Stimulated activated CD4-positive, alpha-beta T cell treated with anti-CD3 and anti-CD28 coated beads, TNF-alpha, amount 100 ng/mL, for 1 hour (primary cell): ENCODE data around the gene SDHAF4.
"Not testable (repeated sequence)": the region's sequence is repeated elsewhere in the genome, so short reads cannot be mapped to it uniquely, and the experiment has no call there.

Source experiments
- DNase-seq, 3 donors: peaks; one replicate each; pipeline ENCODE4 v3.0.0-alpha.2; 2020; ENCODE audit warnings: low read depth in 3 of 3, low spot score in 1 of 3

SDHAF4 gene

DNA sequence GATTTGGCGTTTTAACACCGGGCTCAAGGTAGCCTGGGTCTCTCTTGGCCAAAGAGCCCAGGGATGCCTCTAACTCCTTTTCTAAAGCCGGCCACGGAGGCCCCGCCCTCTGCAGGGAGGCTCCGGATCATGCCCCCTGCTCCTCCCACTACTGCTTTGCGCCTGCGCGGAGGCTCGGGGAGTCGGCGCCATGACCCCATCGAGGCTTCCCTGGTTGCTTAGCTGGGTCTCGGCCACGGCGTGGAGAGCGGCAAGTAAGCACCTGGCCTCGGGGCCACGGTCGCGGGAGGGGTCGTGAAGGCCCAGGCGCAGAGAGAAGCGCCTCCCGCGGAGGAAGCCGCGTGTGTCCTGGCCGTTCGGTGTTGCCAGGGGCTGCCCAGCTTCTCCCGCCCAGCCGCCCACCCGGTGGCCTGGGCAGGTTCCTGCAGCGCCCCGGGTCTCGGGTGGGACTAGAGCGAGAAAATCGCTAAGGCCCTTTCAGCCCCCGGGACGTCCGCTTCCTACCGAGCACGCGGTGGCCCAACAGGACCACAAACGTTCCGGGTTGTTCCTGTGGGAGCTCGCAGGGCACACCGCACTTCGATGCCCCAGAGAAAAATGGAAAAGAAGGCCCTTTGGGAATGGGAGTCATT, at the start of gene SDHAF4:
SDHAF4 (plus strand) TSS at position 180 of the 632 bp plus-strand sequence; CDS start at position 191, 11 bp downstream.
- DNase-seq: peak; percentile 86 to 92 (median 86)

DNA sequence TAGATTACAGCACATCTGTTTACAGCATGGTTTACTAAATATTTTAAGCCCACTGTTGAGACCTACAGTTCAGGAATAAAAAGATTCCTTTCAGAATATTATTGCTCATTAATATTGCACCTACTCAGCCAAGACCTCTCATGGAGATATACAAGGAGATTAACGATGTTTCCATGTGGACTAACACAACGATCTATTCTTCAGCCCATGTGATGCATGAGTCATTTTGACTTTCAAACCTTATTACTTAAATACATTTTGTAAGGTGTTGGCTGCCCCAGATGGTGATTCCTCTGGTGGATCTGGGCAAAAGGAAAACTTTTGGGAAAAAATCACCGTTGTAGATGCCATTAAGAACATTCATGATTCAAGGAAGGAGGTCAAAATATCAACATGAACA, 48.0 kb upstream of the SDHAF4 start:
- DNase-seq: no peak

DNA sequence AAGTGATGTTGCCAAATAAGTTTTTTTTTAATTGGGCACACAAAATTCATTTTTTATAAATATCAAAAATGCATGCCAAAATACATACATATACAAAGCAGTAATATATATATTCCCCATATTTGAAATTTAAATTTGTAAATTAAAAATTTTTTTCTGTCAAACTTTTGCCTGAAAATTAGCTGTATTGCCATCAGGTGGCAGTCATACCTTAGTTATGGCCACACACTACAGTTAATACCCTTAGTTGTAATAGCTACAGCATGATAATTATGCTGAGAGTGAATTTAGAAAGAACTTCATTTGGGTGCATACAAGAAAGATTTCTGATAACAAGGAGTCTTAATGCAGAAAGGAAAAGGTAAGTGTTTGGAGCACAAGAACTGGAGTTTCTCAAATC, 46.2 kb upstream of the SDHAF4 start:
- DNase-seq: no peak

DNA sequence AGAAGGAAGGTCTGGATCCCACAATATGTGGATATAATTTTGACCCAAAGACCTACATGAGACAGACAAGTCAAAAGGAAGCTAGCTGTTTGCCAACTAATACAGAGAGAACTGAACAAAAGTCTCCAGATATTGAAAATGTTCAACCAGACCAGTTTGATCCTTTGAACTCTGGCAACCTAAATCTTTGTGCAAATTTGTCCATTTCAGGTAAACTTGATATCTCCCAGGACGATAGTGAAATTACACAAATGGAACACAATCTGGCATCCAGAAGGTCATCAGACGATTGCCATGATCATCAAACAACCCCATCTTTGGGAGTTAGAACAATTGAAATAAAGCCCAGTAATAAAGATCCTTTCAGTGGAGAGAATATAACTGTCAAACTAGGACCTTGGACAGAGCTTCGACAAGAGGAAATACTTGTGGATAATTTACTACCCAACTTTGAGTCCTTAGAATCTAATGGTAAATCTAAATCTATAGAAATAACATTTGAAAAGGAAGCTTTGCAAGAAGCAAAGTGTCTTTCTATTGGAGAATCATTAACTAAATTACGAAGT, 41.9 kb upstream of the SDHAF4 start:
- DNase-seq: no peak

DNA sequence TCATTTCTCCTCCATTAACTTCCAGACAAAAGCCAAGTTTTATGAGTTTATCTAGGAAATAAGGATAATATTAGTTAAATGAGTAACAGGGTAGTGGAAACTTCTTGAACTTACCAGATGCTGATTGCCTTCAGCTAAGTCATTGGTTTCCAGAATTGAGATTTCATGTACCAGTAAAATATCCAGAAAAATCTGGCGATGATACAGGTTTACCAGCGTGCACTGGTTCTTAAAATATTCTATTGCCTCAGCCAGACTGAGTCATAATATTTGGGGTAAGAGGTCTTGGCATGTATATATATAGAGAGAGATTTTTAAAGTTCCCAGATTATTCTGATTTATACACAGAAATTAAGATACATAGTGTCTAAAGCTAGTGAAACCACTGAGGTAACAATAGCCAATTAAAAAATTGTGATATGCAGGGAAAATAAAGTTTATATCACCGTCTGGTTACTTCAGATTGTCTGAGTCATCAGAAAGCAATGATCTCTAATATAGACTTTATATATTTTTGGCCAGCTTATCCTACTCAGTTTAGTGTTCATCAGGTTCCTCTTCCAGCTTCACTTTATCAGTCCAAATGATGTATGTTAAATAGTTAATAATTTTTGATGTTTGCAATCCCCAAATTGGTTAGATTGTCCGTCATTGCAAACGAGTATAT, 39.5 kb upstream of the SDHAF4 start:
- DNase-seq: no peak

DNA sequence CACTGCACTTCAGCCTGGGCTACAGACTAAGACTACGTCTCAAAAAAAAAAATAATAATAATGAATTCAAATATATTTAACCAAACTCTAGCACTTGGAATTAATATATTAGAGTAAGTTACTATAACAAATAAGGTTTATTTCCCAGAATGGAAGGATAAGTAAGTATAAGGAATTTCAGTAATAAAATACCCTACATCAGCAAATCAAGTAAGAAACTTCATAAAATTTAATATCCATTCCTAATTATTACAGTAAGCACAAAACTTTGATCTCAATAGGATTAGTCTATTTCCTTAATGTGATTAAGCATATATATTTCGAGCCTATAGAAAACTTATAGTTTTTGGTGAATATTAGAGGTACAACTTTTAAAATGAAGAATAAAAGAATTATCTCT, 36.7 kb upstream of the SDHAF4 start:
- DNase-seq: no peak

DNA sequence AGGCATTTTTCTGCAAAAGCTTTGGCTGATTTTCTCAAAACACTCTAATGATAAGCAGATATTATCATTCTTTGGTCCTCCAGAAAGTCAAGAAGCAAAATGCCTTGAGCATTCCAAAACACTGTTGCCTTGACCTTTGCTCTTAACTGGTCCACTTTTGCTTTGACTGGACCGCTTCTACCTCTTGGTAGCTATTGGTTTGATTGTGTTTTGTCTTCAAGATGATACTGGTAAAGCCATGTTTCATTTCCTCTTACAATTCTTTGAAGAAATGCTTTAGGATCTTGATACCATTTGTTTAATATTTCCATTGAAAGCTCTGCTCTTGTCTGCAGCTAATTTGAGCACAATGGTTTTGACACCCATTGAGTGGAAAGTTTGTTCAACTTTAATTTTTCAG, 35.6 kb upstream of the SDHAF4 start:
- DNase-seq: no peak

DNA sequence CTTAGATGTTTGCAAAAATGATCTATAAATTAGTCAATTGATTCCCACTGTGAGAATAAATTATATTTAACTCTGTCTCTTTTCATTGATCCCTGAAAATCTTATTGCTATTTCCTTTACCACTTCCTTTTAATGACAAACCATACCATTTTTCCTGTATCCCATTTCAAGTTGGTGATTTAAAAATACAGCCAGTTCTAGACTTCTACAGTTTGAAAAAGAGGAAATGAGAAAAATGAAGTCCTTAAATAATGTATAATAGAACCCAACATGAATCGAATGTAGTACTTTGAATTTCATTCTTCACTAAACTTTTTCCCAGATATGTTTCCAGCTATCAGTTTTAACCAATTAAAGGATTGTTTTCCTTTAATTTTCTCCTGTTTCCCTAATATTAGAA, 29.5 kb upstream of the SDHAF4 start:
- DNase-seq: no peak

DNA sequence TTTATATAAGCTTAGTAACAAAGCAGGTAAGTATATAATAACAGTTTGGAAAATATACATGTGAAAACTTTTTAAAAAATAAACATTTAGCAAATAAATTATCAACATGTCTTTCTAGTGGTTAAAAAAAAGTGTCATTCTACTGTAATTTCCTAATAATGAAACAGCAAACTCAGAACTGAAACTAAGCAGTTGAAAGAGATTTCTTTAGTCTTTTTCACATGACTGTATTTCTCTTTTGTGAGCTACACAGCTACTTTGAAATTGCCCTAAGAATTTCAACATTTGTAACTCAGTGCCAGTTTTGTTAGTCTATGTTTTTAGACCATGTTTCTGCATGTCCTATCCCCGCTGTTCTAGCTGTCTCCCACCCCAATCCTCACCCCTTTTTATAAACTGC, 28.4 kb upstream of the SDHAF4 start:
- DNase-seq: no peak

DNA sequence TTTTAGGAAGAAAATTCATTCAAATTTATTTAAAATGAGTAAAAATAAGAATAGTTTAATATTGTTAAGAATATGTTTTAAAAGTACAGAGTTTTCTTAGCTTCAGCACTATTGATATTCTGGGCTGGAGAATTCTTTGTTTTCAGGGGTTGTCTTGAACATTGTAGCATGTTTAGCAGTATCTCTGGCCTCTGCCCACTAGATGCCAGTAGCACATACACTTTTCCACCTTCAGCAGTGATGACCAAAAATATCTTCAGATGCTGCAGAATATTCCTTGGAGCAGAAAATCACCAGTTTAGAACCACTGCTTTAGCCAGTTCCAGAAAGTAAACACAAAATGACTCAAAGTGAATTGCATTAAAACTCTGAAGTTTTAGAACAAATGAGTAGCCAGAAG, 19.4 kb upstream of the SDHAF4 start:
- DNase-seq: no peak

DNA sequence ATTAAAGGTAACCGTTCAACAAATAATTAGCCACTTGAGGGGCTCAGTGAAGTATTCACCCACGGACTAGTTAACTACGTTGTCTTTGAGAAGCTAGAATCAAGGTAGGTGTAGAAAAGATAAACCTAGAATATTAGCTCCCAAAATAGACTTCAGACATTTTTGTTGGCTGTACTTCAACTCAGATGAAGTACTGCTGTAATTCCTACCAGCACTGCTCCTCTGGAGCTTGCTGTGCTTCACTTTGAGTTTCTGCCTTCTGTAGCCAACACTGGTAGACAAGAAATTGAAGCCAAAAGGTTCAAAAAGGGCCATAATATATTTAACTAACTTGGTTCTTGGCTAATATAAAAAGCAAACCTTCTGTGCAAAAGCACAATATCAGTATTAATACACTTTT, 18.8 kb upstream of the SDHAF4 start:
- no peak for DNase-seq

DNA sequence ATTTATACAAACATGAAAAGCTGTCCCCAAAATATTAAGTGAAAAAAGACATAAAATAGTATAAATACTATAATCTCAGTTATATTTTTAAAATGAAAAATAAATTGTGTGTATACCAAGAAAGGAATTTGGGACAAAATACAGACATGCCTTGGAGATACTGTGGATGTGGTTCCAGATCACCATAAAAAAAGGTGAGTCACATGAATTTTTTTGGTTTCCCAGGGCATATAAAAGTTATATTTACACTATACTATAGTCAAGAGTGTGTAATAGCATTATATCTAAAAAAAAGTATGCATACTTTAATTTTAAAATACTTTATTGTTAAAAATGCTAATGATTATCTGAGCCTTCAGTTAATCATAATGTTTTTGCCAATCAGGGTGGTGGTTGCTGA, 17.4 kb upstream of the SDHAF4 start:
- DNase-seq: no peak

DNA sequence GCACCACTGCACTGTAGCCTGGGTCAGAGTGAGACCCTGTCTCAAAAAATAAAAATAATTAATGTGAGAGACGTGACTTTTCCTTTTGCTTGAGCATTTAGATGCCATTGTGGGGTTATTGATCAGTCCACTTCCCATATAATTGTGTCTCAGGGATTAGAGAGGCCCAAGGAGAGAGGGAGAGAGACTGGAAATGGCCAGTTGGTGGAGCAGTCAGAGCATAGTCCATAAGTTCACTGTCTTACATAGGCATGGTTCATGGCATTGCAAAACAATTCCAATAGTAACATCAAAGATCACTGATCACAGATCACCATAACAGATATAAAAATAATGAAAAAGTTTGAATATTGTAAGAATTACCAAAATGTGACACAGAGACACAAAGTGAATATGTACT, 15.2 kb upstream of the SDHAF4 start:
- DNase-seq: no peak

DNA sequence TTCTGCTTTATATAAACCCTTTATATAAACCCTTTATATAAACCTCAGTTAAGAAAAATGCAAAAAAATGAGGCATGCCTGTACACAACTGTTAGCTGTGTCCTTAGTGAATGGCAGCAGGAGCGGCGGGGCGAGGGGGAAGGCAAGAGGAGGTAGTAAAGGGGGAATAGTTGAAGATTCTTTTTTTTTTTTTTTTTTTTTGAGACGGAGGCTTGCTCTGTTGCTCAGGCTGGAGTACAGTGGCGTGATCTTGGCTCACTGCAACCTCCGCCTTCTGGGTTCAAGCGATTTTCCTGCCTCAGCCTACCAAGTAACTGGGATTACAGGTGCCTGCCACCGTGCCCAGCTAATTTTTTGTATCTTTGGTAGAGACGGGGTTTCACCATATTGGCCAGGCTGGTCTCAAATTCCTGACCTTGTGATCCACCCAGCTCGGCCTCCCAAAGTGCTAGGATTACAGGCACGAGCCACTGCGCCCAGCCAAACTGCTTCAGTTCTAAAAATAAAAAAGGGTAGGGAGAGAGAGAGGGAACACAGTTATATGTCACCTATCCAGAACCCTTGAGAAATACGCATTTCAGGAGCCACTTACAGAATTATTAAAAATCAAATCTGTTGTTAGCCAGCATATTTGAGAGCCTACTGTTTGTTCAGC, 14.3 kb upstream of the SDHAF4 start:
- not testable (repeated sequence) for DNase-seq

DNA sequence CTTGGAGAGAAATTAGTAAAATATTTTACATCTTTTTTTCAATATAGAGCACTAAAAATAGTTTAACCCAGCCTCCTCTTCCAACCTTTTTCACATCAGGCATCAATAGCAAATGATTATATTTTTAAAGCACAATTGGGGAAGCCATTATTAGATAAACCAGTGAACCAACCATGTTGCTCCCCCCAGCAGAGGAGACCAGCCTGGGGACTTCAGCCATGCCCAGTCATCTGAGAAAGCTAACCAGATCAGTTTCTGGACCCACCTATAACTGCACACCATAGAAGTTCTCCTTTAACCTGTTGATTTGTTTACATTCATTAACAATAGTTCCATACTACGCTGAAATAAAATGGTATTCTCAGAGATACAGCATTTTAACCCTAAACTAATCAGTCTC, 13.8 kb upstream of the SDHAF4 start:
- no peak for DNase-seq

DNA sequence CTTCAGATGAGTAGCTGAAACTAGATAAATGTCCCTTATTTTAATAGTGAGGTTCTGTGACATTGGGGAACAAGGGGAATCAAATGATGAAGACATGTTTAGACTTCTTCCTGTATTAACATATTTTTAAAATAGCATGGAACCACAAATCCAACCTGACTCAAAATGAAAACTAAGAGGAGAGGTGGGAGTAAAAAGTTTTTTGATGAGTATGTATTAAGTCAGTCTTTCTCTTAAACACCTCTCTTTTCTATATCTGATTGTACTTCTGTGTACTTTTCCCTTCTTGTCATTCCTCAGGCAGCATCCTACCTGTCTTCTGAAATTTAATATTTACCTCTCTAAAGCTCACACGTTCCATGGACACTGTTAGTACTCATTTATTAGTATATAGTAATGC, 8.7 kb upstream of the SDHAF4 start:
- DNase-seq: no peak

DNA sequence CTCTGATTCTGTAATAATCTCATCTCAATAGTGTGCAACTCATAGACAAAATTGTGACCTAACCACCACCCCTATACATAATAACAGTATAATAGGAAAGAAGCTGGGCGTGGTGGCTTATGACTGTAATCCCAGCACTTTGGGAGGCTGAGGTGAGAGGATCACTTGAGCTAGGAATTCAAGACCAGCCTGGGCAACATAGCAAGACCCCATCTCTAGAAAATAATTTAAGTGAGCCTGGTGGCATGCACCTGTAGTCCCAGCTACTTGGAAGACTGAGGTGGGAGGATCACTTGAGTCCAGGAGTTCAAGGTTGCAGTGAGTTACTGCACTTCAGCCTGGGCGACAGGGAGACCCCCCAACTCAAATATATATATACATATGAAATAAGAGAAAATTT, 4.3 kb upstream of the SDHAF4 start:
- DNase-seq: not testable (repeated sequence)

DNA sequence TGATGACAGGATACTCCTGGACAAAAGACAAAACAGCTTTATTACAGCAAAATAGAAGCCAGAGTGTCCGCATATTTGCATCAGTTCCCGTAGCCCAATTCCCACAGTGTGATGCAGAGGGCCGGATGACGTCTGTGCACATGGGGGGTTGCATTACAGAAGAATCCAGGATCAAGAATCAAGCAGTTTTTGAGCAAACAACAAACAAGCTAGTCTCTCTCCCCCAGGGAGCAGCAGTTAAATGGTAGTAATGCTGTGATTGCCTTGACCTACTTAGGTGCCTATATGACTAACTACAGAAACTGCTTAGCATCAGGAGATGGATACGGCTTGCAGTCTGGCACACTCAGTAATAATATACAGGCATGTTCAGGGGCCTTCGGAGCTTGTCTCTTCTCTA, 3.2 kb upstream of the SDHAF4 start:
- DNase-seq: no peak

DNA sequence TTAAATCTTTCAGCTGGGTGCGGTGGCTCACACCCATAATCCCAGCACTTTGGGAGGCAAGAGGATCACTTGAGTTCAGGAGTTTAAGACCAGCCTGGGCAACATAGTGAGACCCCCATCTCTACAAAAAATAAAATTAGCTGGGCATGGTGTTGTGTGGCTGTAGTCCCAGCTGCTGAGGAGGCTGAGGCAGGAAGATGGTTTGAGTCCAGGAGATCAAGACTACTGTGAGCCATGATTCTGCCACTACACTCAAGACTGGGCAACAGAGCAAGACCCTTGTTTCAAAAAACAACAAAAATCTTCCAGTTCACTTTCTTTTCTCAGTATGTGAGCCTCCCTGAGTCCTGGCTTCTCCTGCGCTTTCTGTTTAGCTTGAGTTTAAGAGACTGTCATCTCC, 7.9 kb downstream of the SDHAF4 start:
- DNase-seq: no peak

DNA sequence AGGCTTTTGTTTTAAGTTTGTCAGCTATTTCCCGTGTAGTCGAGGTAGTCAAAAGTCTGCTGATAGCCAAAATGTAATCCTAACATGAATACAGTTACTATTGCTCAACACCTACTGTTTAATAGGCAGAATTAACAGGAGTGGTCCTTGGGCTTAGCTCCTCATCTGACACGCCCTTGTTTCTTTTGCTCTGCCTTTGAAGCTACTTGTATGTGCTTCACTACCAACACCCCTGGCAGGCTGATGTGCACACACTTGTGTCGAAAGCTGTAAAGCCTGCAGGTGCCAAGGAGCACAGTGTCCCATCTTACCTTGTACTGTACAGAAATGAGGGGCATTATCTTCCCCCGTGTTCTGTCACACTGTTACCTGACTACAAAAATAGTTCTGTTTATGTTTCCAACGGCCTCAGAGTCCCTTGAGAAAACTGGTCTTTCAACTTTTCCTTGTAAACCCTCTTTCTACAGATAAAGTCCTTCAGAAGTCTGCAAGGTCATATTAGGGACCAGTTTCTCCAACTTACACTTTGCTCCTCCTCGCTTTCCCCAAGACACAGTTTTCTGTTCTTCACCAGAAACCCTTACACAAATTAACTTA, 9.3 kb downstream of the SDHAF4 start:
- no peak for DNase-seq

DNA sequence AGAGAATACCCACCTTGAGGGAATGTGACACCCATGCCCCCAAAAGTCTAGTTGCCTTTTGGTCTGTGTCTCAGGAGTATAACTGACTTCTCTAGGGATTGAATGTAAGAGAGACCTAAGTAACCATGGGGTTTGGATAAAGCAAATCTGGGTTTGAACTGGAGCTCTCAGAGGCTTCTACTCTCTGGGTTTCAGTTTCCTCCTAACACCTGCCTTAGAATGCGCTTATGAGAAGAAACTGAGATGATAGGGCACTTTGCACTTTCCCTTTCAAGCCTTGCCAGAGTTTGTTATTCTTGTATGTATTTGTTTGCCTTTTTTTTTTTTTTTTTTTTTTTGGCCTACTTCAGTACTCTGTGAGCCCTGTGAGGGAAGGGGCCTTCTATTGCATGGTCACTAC, 19.4 kb downstream of the SDHAF4 start:
- no peak for DNase-seq

DNA sequence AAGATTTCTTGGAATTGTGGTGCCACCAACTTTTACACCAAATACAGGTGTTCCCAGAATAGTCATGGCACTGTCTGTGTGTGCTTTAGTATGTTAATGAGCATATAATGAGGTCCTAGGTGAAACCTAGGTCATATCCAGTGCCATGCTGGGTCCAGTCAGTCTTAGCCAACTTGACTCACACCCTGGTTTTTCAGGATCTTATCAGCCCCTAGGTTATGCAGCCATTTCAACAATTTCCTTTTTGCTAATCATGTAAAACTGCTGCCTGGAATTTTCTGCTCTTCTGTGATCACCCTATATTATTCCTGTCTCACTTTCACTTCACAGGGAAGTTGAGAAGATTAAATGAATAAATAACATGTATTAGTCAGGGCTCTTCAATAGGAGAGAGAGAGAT, 23.7 kb downstream of the SDHAF4 start:
- no peak for DNase-seq
